Naive B cell (primary cell): Measurements from ENCODE around the gene ELMOD1. TPM values are rescaled to one million over a fixed set of nuclear protein-coding genes. Genes with fewer than 3 reads are reported as not detected.
"Not testable (repeated sequence)": the region's sequence is repeated elsewhere in the genome, so short reads cannot be mapped to it uniquely, and the experiment has no call there.

Experiments used
- ATAC-seq, 2 donors: fragments of 150-1000 bp; cut with Tn5 transposase; 2 replicates each; pipeline ENCODE4 v1.10.0; 2021; ENCODE audit warnings: low read depth in 2 of 2, mild to moderate bottlenecking in 2 of 2, moderate library complexity in 2 of 2
- DNase-seq: peaks from one replicate; pipeline ENCODE4 v3.0.0; 2022
- H3K27ac Mint-ChIP-seq, 6 donors: one replicate each; pipeline ENCODE4 v1.8.0; 2020 to 2022; ENCODE audit warnings: mild to moderate bottlenecking in 6 of 6, mixed read lengths in 6 of 6, moderate library complexity in 5 of 6, inconsistent platforms in 2 of 6
- H3K27me3 Mint-ChIP-seq, 3 donors: one replicate each; pipeline ENCODE4 v1.8.0; 2021 to 2022; ENCODE audit warnings: mixed read lengths in 3 of 3, mild to moderate bottlenecking in 1 of 3
- H3K36me3 Mint-ChIP-seq, 2 donors: one replicate each; pipeline ENCODE4 v1.8.0; 2020 to 2022; ENCODE audit warnings: mixed read lengths in 2 of 2, inconsistent platforms in 1 of 2, mild to moderate bottlenecking in 1 of 2
- H3K4me1 Mint-ChIP-seq, 3 donors: one replicate each; pipeline ENCODE4 v1.8.0; 2020 to 2022; ENCODE audit warnings: mixed read lengths in 3 of 3, inconsistent platforms in 1 of 3, mild to moderate bottlenecking in 1 of 3, moderate library complexity in 1 of 3
- H3K4me3 Mint-ChIP-seq, 8 donors: one replicate each; pipeline ENCODE4 v1.8.0; 2020 to 2022; ENCODE audit warnings: mild to moderate bottlenecking in 8 of 8, mixed read lengths in 8 of 8, moderate library complexity in 8 of 8, inconsistent platforms in 2 of 8
- H3K9me3 Mint-ChIP-seq, 7 donors: one replicate each; pipeline ENCODE4 v1.8.0; 2020 to 2022; ENCODE audit warnings: mixed read lengths in 7 of 7, mild to moderate bottlenecking in 5 of 7, inconsistent platforms in 2 of 7, moderate library complexity in 1 of 7
- polyA plus RNA-seq, 6 donors: library from polyadenylated mRNA; unstranded; fragments of 300-500 nt; fragmentation: Illumina TruSeq; gene quantifications; one replicate each; pipeline ENCODE4 v1.2.3, GENCODE V29; 2021; ENCODE audit warnings: low read depth in 6 of 6

The ELMOD1 gene
- polyA plus RNA-seq, 6 donors from 2014 or later: not detected

DNA sequence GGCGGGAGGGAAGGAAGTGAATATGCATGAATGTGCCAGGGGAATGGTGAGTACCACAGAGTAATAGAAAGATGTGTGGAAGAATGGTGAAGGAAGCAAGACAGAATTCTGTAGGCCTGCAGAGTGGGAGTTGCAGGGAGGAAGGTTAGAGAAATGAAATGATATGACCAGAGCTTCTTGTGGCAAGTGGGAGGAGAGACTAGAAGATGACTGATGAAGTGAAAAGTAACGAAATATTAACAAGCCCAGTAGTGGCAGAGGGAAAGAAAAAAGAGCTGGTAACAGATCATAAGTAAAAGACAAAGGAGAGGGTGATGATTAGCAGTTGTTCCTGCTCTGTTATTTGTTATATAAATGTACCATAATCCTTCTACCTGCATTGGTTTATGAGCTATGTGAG, 24.4 kb upstream of the ELMOD1 start:
- Mint-ChIP-seq H3K27ac (peak overlapping the region in 4 of 6 donors; percentile 75 to 97 (median 88)), H3K4me1 (peaks cover 39 to 57% (median 43%) of the 10 kb centered on the region in 3 donors), H3K27me3 (no peaks in the 10 kb centered on the region)

DNA sequence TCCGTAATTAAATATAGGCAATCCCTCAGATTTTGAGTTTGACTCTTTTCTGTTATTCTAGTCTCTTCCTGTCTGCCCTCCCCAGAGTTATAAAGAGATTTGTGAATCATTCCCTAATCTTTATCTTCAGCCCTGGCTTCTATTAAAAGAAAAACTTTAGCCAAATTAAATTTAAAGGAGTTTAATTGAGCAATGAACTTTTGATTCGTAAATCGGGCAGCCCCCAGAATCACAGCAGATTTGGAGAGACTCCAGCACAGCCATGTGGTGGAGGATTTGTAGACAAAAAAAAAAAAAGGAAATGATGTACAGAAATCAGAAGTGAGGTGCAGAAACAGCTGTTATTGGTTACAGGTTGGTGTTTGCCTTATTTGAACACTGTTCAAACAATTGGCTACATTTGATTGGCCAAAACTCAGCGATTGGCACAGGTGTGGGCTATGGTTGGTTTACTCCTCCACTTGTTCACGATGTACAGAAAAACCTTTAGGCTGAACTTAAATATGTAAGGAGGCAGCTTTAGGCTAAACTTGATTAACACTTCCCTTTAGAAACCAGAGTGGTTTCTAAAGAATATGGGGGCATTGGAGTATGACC, 23.1 kb upstream of the ELMOD1 start:
- peak in 1 of 2 donors; percentile 5 for ATAC-seq
- DNase-seq: no peak

More for the DNA sequence above, 24.4 kb upstream of the ELMOD1 start:
- Mint-ChIP-seq H3K9me3 (no peaks in the 10 kb centered on the region), H3K4me3 (peak overlapping the region; percentile 91 to 96 (median 93)), H3K36me3 (no peaks in the 10 kb centered on the region)
- no peak for ATAC-seq
- no peak for DNase-seq

DNA sequence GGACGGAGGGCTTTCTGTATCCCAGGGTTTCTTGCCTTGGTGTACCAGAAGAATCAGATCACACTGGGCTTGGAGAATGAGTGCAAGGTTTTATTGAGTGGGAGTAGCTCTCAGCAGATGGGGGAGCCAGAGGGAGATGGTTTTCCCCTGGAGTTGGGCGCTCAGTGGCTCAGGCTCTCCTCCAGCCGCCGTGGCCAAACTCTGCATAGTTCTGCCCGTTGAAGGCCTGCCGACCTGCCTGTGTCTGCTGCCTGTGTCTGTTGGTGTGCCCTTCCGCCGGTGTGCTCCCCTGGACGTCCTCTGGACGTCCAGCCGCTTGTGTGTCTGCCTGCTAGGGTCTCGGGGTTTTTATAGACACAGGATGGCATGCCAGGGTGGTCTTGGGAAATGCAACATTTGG, 20.9 kb upstream of the ELMOD1 start:
- Mint-ChIP-seq H3K27ac (no peak overlapping the region), H3K36me3 (no peaks in the 10 kb centered on the region), H3K27me3 (peaks cover 0 to 3% (median 0%) of the 10 kb centered on the region in 3 donors), H3K9me3 (no peaks in the 10 kb centered on the region), H3K4me3 (no peak overlapping the region), H3K4me1 (peaks cover 26 to 32% (median 30%) of the 10 kb centered on the region in 3 donors)
- DNase-seq: no peak
- no peak for ATAC-seq

More for the DNA sequence above, 23.1 kb upstream of the ELMOD1 start:
- Mint-ChIP-seq H3K27me3 (no peaks in the 10 kb centered on the region), H3K9me3 (no peaks in the 10 kb centered on the region), H3K4me1 (peaks cover 35 to 48% (median 39%) of the 10 kb centered on the region in 3 donors), H3K4me3 (peak overlapping the region; percentile 52 to 94 (median 76)), H3K36me3 (no peaks in the 10 kb centered on the region), H3K27ac (peak overlapping the region; percentile 1 to 84 (median 54))

DNA sequence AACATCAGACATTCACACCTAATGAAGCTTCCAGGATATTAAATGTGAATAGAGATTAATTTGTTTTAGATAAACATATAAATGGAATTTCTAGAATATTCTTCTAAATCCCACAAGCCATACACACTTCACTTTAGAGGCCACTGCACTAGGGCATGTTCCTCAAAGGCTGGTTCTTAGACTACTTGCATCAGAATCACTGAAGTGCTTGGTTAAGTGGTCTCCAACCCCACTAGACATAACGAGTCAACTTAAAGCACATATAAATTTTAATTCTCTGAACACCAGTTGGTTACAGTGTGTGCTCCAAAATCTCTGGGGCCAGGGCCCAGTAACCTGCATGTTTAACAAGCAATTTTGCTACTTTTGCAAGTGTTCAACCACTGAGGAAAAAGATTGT, 17.5 kb upstream of the ELMOD1 start:
- H3K27me3 Mint-ChIP-seq: peaks cover 0 to 8% (median 4%) of the 10 kb centered on the region in 3 donors
- H3K9me3 Mint-ChIP-seq: no peaks in the 10 kb centered on the region
- no peak overlapping the region for H3K4me3 Mint-ChIP-seq
- H3K4me1 Mint-ChIP-seq: peaks cover 0 to 1% (median under 1%) of the 10 kb centered on the region in 3 donors
- no peak for ATAC-seq
- no peak for DNase-seq
- no peak overlapping the region for H3K27ac Mint-ChIP-seq
- H3K36me3 Mint-ChIP-seq: no peaks in the 10 kb centered on the region

DNA sequence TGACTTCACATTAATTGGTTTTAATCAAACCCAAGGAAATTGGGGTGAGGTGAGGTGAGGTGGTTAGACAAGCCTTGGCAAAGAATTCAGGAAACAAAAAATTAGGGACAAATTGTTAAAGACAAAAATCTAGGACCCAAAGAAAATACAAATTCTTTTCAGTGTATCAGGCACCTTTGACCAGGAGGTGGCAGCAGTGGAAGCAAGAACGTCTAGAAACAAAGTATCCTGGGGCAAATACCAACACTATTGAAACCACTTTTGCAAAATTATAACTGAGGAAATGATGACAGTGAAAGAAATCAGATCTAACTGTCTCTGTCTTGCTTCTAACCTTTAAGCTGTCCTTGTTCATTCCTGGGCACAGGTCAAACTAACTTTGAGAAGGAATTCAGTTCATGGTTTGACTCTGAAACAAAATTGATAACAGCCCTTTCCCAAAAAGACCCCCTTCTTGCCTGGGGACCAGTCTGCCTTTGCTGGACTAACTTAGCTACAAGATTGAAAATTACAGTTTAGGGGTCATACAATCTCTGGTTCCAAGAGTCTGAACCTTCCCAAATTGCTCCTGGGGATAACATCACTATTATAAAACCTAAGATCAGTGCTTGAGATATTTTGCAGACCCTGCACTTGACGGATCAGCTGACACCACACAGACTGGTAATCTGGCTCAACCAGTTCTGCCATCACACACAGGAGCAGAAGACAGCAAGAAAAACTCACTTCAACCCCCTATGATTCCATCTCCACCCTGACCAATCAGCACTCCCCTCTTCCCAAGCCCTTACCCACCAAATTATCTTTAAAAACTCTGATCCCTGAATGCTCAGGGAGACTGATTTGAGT, 14.2 kb upstream of the ELMOD1 start:
- Mint-ChIP-seq H3K27me3 (peaks cover 16 to 25% (median 19%) of the 10 kb centered on the region in 3 donors), H3K36me3 (peaks cover 0 to 15% of the 10 kb centered on the region in 2 donors)
- not testable (repeated sequence) for H3K4me3 Mint-ChIP-seq, DNase-seq, H3K9me3 Mint-ChIP-seq, H3K4me1 Mint-ChIP-seq, H3K27ac Mint-ChIP-seq
- peak in 1 of 2 donors; percentile 39 for ATAC-seq

DNA sequence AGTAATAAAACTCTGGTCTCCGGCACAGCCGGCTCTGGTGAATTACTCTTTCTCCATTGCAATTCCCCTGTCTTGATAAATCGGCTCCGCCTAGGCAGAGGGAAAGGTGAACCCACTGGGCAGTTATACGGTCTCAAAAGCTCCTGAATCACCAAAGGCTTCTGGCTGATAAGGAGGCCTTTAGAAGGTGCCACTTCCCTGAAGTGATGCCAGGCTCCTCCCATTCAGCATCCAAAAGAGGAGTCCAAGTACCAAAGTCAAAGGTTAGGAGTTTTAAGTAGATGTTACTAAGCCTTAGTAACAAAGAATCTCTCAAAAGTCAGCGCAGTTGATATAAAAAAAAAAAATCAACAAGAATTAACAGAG, 13.6 kb upstream of the ELMOD1 start:
- Mint-ChIP-seq H3K4me3 (no peak overlapping the region), H3K9me3 (peaks cover 0 to 7% (median 6%) of the 10 kb centered on the region in 7 donors), H3K4me1 (no peaks in the 10 kb centered on the region), H3K27me3 (peaks cover 16 to 30% (median 19%) of the 10 kb centered on the region in 3 donors), H3K27ac (no peak overlapping the region), H3K36me3 (peaks cover 0 to 15% of the 10 kb centered on the region in 2 donors)
- ATAC-seq (no peak), DNase-seq (no peak)

DNA sequence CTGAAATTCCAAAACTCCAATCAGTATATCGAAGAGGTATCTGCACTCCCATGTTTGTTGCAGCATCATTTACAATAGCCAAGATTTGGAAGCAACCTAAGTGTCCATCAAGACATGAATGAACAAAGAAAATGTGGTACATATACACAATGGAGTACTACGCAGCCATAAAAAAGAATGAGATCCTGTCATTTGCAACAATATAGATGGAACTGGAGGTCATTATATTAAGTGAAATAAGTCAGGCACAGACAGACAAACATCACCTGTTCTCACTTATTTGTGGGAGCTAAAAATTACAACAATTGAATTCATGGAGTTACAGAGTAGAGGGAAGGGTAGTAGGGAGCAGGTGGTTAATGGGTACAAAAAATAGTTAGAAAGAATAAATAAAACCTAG, 11.8 kb upstream of the ELMOD1 start:
- peaks cover 22 to 44% (median 23%) of the 10 kb centered on the region in 3 donors for H3K27me3 Mint-ChIP-seq
- H3K36me3 Mint-ChIP-seq: peaks cover 0 to 15% of the 10 kb centered on the region in 2 donors
- not testable (repeated sequence) for DNase-seq, H3K4me1 Mint-ChIP-seq, H3K4me3 Mint-ChIP-seq, H3K27ac Mint-ChIP-seq, ATAC-seq, H3K9me3 Mint-ChIP-seq

DNA sequence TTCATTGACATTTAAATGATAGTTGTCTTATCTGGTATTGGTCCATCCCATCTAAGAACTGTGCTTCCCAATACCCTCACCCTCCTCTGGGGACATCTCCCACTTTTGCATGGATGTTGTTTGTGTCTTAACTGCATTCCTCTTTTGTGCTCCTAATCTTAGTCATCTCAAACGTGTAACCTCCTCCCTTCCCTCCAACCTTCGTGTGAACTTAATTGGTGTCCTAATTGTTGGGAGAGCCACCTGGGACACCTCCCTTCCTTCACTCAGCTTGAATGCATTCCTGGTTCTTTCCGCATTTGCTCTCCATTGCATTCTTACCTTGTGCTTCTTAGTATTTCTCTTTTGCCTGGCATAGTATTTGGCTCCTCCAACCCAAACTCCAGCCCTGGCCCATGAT, 9.8 kb upstream of the ELMOD1 start:
- H3K9me3 Mint-ChIP-seq: peaks cover 0 to 7% (median 6%) of the 10 kb centered on the region in 7 donors
- no peak for DNase-seq
- H3K36me3 Mint-ChIP-seq: peaks cover 0 to 15% of the 10 kb centered on the region in 2 donors
- H3K4me1 Mint-ChIP-seq: no peaks in the 10 kb centered on the region
- peak overlapping the region in 1 of 6 donors; percentile 59 for H3K27ac Mint-ChIP-seq
- ATAC-seq: no peak
- no peak overlapping the region for H3K4me3 Mint-ChIP-seq
- peaks cover 30 to 55% (median 39%) of the 10 kb centered on the region in 3 donors for H3K27me3 Mint-ChIP-seq

DNA sequence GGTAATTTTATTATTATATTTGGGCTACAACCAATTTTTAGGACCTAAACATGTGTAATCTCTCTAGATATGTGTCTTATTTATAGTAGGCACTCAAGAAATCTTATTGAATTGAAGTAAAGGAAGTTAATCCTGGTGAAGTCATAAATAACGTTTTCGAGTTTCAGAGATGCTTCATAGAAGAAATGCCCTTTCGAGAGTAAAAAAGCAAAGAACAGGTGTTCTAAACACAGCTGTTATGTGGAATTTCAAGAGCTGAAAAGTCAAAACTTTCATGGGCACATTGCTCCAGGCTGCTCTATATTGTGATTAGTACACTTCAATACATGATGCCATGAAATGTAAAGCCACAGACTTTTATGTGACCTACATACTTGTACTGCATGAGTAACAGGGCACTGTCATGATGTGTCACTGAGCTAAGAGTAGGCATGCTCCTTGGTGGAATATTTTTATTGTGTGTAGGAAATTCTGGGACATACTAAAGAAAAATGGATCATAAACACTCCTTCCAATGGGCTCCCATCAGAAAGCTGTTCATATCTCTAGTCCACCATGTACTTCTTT, 7.2 kb upstream of the ELMOD1 start:
- DNase-seq: no peak
- Mint-ChIP-seq H3K27me3 (peaks cover 47 to 80% (median 65%) of the 10 kb centered on the region in 3 donors), H3K4me1 (no peaks in the 10 kb centered on the region), H3K9me3 (peaks cover 4 to 12% (median 6%) of the 10 kb centered on the region in 7 donors), H3K36me3 (peaks cover 0 to 15% of the 10 kb centered on the region in 2 donors), H3K27ac (no peak overlapping the region), H3K4me3 (no peak overlapping the region)
- no peak for ATAC-seq

DNA sequence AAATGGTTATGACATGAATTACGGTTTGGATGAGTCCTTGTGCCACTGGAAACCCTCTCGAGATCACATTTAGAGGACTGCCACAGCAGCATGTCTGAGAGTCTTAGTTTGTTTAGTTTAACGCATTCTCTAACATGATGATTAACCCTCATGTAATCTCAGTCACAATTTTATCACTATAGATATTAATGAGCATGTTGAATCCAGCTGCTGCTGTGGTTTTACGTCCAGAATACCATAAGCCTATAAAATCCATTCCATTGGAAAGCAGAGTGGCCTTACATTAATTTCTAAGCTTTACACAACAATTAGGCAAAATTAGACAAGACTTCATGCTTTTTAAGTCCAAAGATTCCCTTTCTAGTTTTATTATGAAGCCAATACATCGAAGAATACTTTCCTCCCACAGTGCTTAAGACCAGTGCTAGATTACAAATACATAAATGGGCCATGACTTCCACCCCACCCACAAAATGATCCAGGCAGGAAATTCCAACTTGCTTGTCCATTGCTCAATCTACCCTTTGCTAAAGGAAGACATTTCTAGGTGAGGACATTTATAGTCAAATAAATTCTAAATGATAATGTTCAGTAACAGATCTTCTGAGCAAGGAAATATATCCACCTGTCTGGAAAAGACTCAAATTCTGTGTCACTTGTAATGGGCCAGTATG, 3.5 kb upstream of the ELMOD1 start:
- Mint-ChIP-seq H3K4me1 (peaks cover 19 to 29% (median 24%) of the 10 kb centered on the region in 3 donors), H3K4me3 (no peak overlapping the region), H3K36me3 (no peaks in the 10 kb centered on the region), H3K9me3 (peaks cover 0 to 7% (median 2%) of the 10 kb centered on the region in 7 donors), H3K27ac (no peak overlapping the region), H3K27me3 (peaks cover 64 to 91% (median 84%) of the 10 kb centered on the region in 3 donors)
- no peak for DNase-seq
- no peak for ATAC-seq

DNA sequence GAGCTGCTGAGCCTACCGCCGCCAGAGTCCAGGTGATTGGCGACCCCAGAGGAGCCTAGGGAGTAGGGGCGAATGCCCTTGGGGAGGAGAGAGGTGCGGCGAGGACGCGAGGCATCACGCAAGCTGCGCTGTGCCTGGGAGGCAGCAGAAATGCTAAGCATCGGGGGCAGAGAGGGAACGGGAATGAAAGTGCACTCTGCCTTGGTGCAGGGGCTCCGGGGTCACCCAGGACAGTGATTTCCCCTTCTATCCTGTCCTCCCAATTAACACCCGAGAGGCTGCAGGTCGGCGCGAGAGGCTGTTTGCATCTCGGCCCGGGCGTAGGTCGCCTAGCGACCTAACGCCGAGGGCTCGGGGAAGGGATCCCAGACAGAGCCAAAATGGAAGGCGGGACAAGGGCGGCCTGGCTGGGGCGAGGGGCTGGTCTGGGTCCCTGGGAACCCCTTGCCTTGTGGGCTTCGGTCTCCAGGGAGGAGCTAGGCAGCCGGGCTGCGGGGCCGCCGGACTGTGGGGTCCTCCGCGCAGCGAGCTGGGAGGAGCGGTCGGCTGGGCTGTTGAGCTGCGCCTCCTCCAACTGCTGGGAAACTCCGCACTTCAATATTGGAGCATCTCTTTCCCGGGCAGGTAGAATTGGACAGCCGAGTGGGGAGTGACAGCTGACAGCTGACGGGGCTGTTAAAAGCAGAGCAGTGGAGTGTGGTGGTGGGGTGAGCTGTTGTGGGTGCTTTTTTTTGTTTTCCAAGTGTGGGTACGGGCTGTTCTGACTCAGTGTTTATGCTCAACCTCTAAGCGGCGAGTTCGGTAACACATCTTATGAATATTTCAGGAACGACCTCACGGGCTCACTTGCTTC, 657 bp downstream of the ELMOD1 start:
- Mint-ChIP-seq H3K4me1 (peaks cover 19 to 35% (median 29%) of the 10 kb centered on the region in 3 donors), H3K27me3 (peaks cover 71 to 78% (median 72%) of the 10 kb centered on the region in 3 donors), H3K36me3 (no peaks in the 10 kb centered on the region), H3K9me3 (peaks cover 0 to 7% (median 2%) of the 10 kb centered on the region in 7 donors), H3K27ac (peak overlapping the region in 1 of 6 donors; percentile 64), H3K4me3 (peak overlapping the region; percentile 76 to 94 (median 88))
- ATAC-seq: peak; percentile 49 to 51
- DNase-seq: no peak

DNA sequence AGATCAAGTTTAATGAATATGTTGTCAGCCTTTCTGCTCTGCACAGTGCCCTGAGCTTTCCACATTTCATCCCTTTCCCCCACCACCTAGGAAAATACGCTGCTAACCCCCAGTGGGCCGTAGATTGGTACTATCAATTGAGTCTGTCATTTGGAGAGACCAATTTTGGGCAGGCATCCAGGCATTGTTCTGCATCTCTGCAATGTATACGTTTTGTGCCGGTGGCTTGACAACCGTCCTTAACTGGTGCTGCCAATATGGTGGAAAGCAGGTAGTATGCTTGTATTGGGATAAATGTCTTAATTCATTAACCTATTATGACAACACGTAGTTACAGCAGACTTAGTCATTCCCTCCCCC, 1.3 kb downstream of the ELMOD1 start:
- Mint-ChIP-seq H3K36me3 (no peaks in the 10 kb centered on the region), H3K4me1 (peaks cover 19 to 35% (median 29%) of the 10 kb centered on the region in 3 donors), H3K4me3 (peak overlapping the region; percentile 76 to 94 (median 88)), H3K27ac (no peak overlapping the region), H3K27me3 (peaks cover 71 to 78% (median 72%) of the 10 kb centered on the region in 3 donors), H3K9me3 (peaks cover 0 to 7% (median 2%) of the 10 kb centered on the region in 7 donors)
- no peak for DNase-seq
- ATAC-seq: no peak
